ENCODE measurements around the gene FADS2. TPM values are rescaled to one million over a fixed set of nuclear protein-coding genes. Genes with fewer than 3 reads are reported as not detected.

The FADS2 gene
- total RNA-seq, 2 experiments from 2014 or later, result 0.08 to 0.33 TPM

DNA sequence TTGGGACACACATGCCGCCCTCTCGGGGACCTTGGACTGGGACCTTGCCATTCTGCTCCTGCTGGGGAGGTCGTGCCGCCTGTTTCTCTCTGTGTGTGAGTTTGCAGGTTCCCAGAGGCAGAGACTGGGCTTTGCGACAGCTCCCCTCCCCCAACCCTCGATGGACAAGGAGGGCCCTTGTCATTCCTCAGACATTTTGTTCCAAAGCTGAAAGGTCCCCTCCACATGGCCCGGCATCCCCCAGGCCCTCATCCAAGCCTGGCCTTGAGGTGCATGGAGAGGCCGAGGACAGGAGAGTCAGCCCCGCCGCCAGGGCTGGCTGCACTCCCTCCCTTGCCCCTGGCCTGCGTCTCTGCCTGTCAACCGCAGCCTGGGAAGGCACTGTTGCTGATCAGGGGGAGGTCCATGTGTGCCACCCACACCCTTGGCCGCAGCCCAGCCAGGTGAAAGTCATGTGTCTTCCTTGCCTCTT lies 25.6 kb downstream of the FADS2 start:
- H3K4me1 ChIP-seq (ENCODE audit: insufficient read depth, low read length), result no peaks in the 10 kb centered on the region
- intact Hi-C loops (cut with DNase I, micrococcal nuclease), result no loop called here
- H3K9me3 Mint-ChIP-seq, result no peaks in the 10 kb centered on the region
- no peaks in the 10 kb centered on the region for H3K36me3 ChIP-seq (ENCODE audit: insufficient read depth, low read length)
- DNase-seq (no peak), ATAC-seq (ENCODE audit: poor library complexity) (no peak)
- TF ChIP-seq, protein P1, sequence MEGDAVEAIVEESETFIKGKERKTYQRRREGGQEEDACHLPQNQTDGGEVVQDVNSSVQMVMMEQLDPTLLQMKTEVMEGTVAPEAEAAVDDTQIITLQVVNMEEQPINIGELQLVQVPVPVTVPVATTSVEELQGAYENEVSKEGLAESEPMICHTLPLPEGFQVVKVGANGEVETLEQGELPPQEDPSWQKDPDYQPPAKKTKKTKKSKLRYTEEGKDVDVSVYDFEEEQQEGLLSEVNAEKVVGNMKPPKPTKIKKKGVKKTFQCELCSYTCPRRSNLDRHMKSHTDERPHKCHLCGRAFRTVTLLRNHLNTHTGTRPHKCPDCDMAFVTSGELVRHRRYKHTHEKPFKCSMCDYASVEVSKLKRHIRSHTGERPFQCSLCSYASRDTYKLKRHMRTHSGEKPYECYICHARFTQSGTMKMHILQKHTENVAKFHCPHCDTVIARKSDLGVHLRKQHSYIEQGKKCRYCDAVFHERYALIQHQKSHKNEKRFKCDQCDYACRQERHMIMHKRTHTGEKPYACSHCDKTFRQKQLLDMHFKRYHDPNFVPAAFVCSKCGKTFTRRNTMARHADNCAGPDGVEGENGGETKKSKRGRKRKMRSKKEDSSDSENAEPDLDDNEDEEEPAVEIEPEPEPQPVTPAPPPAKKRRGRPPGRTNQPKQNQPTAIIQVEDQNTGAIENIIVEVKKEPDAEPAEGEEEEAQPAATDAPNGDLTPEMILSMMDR (IDR thresholded peaks at IDR 0.05), result no peak
- H3K27ac ChIP-seq (ENCODE audit: low read depth in 1 of 2, low read length in 2 of 2), result no peak overlapping the region
- no peak overlapping the region for H3K4me3 ChIP-seq (ENCODE audit: low read length)
- ChIA-PET POLR2A (no interaction called here), CTCF (no interaction called here)
- H3K27me3 Mint-ChIP-seq, result no peaks in the 10 kb centered on the region
- no peaks in the 10 kb centered on the region for H3K36me3 Mint-ChIP-seq (ENCODE audit: low read depth)
- no peaks in the 10 kb centered on the region for H3K9me3 ChIP-seq (ENCODE audit: control insufficient read depth in 1 of 2, insufficient read depth in 1 of 2, low read length in 2 of 2)
- H3K4me1 Mint-ChIP-seq (ENCODE audit: low read depth), result no peaks in the 10 kb centered on the region
- no peak overlapping the region for H3K4me3 Mint-ChIP-seq
- H3K27ac Mint-ChIP-seq, result no peak overlapping the region
- no peaks in the 10 kb centered on the region for H3K27me3 ChIP-seq (ENCODE audit: control insufficient read depth in 1 of 2, insufficient read depth in 2 of 2, low read length in 2 of 2)

- DNase-seq (no peak), ATAC-seq (ENCODE audit: poor library complexity) (no peak)
- Mint-ChIP-seq H3K4me1 (ENCODE audit: low read depth) (no peaks in the 10 kb centered on the region), H3K4me3 (no peak overlapping the region), H3K9me3 (no peaks in the 10 kb centered on the region), H3K36me3 (ENCODE audit: low read depth) (no peaks in the 10 kb centered on the region), H3K27me3 (no peaks in the 10 kb centered on the region), H3K27ac (no peak overlapping the region)
- Histone ChIP-seq H3K36me3 (ENCODE audit: insufficient read depth, low read length) (no peaks in the 10 kb centered on the region), H3K4me1 (ENCODE audit: insufficient read depth, low read length) (no peaks in the 10 kb centered on the region), H3K4me3 (ENCODE audit: low read length) (no peak overlapping the region), H3K27ac (ENCODE audit: low read depth in 1 of 2, low read length in 2 of 2) (no peak overlapping the region), H3K27me3 (ENCODE audit: control insufficient read depth in 1 of 2, insufficient read depth in 2 of 2, low read length in 2 of 2) (no peaks in the 10 kb centered on the region), H3K9me3 (ENCODE audit: control insufficient read depth in 1 of 2, insufficient read depth in 1 of 2, low read length in 2 of 2) (no peaks in the 10 kb centered on the region)
- POLR2A ChIA-PET, result no interaction called here
- intact Hi-C loops (cut with DNase I, micrococcal nuclease), result no loop called here
- CTCF ChIA-PET, result no interaction called here
- TF ChIP-seq, protein P1 (IDR thresholded peaks at IDR 0.05), result no peak
These were observed 26.3 kb downstream of the FADS2 start for GRCh38 chr11:61854206-61854895.

DNA sequence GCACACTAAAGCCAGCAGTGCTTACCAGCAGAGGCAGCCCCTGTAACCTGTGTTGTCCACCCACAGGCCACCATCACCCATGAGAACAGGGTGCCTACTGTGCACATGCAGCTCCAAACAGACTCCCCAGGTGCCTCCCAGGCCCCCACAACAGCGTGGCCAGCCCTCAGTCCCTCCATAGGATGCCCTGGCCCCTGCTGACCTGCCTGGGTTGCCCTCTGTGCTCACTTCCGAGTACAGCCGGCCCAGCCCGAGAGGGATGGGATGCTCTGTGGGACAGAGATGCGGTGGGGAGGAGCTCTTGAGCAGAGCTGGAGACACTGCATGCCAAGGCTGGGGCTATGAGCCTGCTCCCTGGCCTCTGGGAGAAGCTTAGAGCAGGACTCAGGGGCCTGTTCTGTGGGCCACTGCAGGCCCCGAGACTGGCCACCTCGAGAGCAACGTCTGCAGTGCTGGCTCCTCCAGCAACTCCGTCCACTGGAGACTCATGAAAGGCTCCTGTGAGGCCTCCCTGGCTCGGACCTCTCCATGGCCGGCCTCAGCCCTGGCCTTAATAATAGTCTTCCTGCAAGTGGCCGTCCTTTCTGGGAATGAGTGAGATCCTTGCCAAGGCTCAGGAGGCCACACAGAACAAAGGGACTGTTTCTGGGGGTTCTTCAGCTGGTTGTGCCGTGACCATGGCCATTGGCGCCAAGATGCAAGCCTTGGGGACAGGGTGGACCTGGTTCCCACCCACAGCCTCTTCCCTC lies 27.0 kb downstream of the FADS2 start:
- no peak for ATAC-seq (ENCODE audit: poor library complexity)
- POLR2A ChIA-PET, result no interaction called here
- H3K27me3 Mint-ChIP-seq, result no peaks in the 10 kb centered on the region

More for the DNA sequence above, 27.0 kb downstream of the FADS2 start:
- H3K4me3 Mint-ChIP-seq, result no peak overlapping the region
- CTCF ChIA-PET, result no interaction called here
- no peaks in the 10 kb centered on the region for H3K9me3 ChIP-seq (ENCODE audit: control insufficient read depth in 1 of 2, insufficient read depth in 1 of 2, low read length in 2 of 2)
- TF ChIP-seq, protein P1 (IDR thresholded peaks at IDR 0.05), result no peak
- H3K4me1 ChIP-seq (ENCODE audit: insufficient read depth, low read length), result no peaks in the 10 kb centered on the region
- no peak overlapping the region for H3K27ac ChIP-seq (ENCODE audit: low read depth in 1 of 2, low read length in 2 of 2)
- H3K4me3 ChIP-seq (ENCODE audit: low read length), result no peak overlapping the region
- DNase-seq, result no peak
- no peaks in the 10 kb centered on the region for H3K36me3 Mint-ChIP-seq (ENCODE audit: low read depth)
- intact Hi-C loops (cut with DNase I, micrococcal nuclease), result no loop called here
- H3K9me3 Mint-ChIP-seq, result no peaks in the 10 kb centered on the region
- no peak overlapping the region for H3K27ac Mint-ChIP-seq
- H3K4me1 Mint-ChIP-seq (ENCODE audit: low read depth), result no peaks in the 10 kb centered on the region
- no peaks in the 10 kb centered on the region for H3K27me3 ChIP-seq (ENCODE audit: control insufficient read depth in 1 of 2, insufficient read depth in 2 of 2, low read length in 2 of 2)
- no peaks in the 10 kb centered on the region for H3K36me3 ChIP-seq (ENCODE audit: insufficient read depth, low read length)

Data from CD4-positive, alpha-beta T cell (primary cell).